ENCODE measurements around the gene ST6GALNAC1.
"Not testable (repeated sequence)": the region's sequence is repeated elsewhere in the genome, so short reads cannot be mapped to it uniquely, and the experiment has no call there.

DNA sequence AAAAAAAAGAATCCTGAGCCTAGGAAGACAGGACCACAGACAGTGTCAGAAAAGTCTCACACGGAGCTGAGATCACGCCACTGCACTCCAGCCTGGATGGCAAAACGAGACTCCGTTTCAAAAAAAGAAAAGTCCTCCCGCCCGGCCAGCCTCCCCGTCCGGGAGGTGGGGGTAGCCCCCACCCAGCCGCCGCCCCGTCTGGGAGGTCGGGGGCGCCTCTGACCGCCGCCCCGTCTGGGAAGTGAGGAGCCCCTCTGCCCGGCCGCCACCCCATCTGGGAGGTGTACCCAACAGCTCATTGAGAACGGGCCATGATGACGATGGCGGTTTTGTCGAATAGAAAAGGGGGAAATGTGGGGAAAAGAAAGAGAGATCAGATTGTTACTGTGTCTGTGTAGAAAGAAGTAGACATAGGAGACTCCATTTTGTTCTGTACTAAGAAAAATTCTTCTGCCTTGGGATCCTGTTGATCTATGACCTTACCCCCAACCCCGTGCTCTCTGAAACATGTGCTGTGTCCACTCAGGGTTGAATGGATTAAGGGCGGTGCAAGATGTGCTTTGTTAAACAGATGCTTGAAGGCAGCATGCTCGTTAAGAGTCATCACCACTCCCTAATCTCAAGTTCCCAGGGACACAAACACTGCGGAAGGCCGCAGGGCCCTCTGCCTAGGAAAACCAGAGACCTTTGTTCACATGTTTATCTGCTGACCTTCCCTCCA is 6.9 kb downstream of the ST6GALNAC1 start:
- TF ChIP-seq, protein P1, sequence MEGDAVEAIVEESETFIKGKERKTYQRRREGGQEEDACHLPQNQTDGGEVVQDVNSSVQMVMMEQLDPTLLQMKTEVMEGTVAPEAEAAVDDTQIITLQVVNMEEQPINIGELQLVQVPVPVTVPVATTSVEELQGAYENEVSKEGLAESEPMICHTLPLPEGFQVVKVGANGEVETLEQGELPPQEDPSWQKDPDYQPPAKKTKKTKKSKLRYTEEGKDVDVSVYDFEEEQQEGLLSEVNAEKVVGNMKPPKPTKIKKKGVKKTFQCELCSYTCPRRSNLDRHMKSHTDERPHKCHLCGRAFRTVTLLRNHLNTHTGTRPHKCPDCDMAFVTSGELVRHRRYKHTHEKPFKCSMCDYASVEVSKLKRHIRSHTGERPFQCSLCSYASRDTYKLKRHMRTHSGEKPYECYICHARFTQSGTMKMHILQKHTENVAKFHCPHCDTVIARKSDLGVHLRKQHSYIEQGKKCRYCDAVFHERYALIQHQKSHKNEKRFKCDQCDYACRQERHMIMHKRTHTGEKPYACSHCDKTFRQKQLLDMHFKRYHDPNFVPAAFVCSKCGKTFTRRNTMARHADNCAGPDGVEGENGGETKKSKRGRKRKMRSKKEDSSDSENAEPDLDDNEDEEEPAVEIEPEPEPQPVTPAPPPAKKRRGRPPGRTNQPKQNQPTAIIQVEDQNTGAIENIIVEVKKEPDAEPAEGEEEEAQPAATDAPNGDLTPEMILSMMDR (IDR thresholded peaks at IDR 0.05; ENCODE audit: extremely low read depth in 1 of 2, insufficient read depth in 1 of 2, low read depth in 1 of 2, low read length in 2 of 2) = not testable (repeated sequence)
- TF ChIP-seq EZH2 (IDR thresholded peaks at IDR 0.05; ENCODE audit: borderline replicate concordance, low read depth, low read length, severe bottlenecking); JUN (IDR thresholded peaks at IDR 0.05; ENCODE audit: borderline replicate concordance, insufficient read depth, insufficient read length, low read depth): not testable (repeated sequence)

All from endothelial cell of umbilical vein (primary cell).